HEK293 (cell line): Measurements from ENCODE around the gene EPDR1.

Source experiments
- CTCF ChIP-seq: fragments of 450-650 bp; formaldehyde crosslinking; IDR thresholded peaks from 2 replicates; pipeline ENCODE4 v1.5.1; 2016; ENCODE audit warnings: missing biosample characterization, missing genetic modification characterization
- REST ChIP-seq: fragments of 450-650 bp; formaldehyde crosslinking; IDR thresholded peaks from 2 replicates; pipeline ENCODE4 v1.5.1; 2016; ENCODE audit warnings: missing biosample characterization, missing genetic modification characterization
- YY1 ChIP-seq: fragments of 450-650 bp; formaldehyde crosslinking; IDR thresholded peaks from 2 replicates; pipeline ENCODE4 v1.5.1; 2018; ENCODE audit warnings: missing biosample characterization, missing genetic modification characterization
- ZNF302 ChIP-seq: fragments of 450-650 bp; formaldehyde crosslinking; IDR thresholded peaks from 2 replicates; pipeline ENCODE4 v1.5.1; 2016; ENCODE audit warnings: missing biosample characterization, missing genetic modification characterization, low read depth
- ZNF311 ChIP-seq: fragments of 450-650 bp; formaldehyde crosslinking; IDR thresholded peaks from 2 replicates; pipeline ENCODE4 v1.5.1; 2017; ENCODE audit warnings: missing biosample characterization, missing genetic modification characterization, borderline replicate concordance
- ZNF398 ChIP-seq: fragments of 450-650 bp; formaldehyde crosslinking; IDR thresholded peaks from 2 replicates; pipeline ENCODE4 v1.5.1; 2017; ENCODE audit warnings: missing biosample characterization, missing genetic modification characterization
- ZNF48 ChIP-seq: fragments of 450-650 bp; formaldehyde crosslinking; IDR thresholded peaks from 2 replicates; pipeline ENCODE4 v1.5.1; 2016; ENCODE audit warnings: missing biosample characterization, missing genetic modification characterization

DNA sequence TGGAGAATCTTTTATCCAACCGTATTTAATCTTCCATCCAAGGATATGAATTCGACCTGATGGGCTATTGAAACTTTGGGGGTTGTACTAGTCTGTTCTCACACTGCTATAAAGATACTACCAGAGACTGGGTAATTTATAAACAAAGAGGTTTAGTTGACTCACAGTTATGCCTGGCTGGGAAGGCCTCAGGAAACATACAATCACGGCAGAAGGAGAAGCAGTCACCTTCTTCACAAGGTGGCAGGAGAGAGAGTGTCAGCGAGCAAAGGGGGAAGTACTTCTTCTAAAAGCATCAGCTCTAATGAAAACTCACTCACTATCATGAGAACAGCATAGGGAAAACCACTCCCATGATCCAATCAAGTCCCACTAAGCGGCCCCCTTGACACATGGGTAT lies 43.8 kb downstream of the EPDR1 start:
- no peak for TF ChIP-seq CTCF
- TF ChIP-seq YY1 (tag by site-specific recombination) = no peak
- no peak for TF ChIP-seq REST (tag by site-specific recombination)
- TF ChIP-seq ZNF302 = no peak
- no peak for TF ChIP-seq ZNF398
- TF ChIP-seq ZNF311 (tag by site-specific recombination) = no peak
- TF ChIP-seq ZNF48 (tag by site-specific recombination) = no peak
